PC-9 (cell line): ENCODE results near the gene MRAP2. TPM values are rescaled to one million over a fixed set of nuclear protein-coding genes. Genes with fewer than 3 reads are reported as not detected.

ENCODE experiments used
- BruUV-seq: library from RNA; stranded (reverse); fragments of 400-500 nt; replicated peaks from 2 replicates; lab custom pipeline; 2021; lab: Mats Ljungman, UMichigan
- CTCF ChIA-PET: fragments of 300-600 bp; sonication (Branson Sonifier 250); formaldehyde crosslinking; loops from one replicate; lab custom pipeline; 2022; ENCODE audit warnings: antibody characterized with exemption; lab: Charles Lee
- POLR2A ChIA-PET: fragments of 300-600 bp; sonication (Branson Sonifier 250); formaldehyde crosslinking; loops from one replicate; lab custom pipeline; 2022; ENCODE audit warnings: antibody characterized with exemption; ENCODE audit not compliant: unreplicated experiment; lab: Charles Lee
- DNase-seq, 2 experiments: peaks; one replicate each; pipeline versions ENCODE4 v3.0.0 to v3.0.0-alpha.2; 2015 to 2022; ENCODE audit warnings: mixed read lengths in 1 of 2
- H2AFZ ChIP-seq: fragments of 200-600 bp; sonication (generic); 2 replicates; pipeline ENCODE4 v1.8.1; 2017; ENCODE audit warnings: antibody characterized with exemption
- H3F3A ChIP-seq: fragments of 200-600 bp; sonication (generic); 2 replicates; pipeline ENCODE4 v1.8.1; 2017; ENCODE audit warnings: antibody characterized with exemption, mild to moderate bottlenecking, low read depth; ENCODE audit not compliant: insufficient read depth
- H3K27ac ChIP-seq: fragments of 200-600 bp; sonication (generic); 2 replicates; pipeline ENCODE4 v1.6.1; 2016; ENCODE audit warnings: mixed run types
- H3K27me3 ChIP-seq: fragments of 200-600 bp; sonication (generic); 2 replicates; pipeline ENCODE4 v1.6.1; 2016; ENCODE audit warnings: low read depth, mixed run types; ENCODE audit not compliant: insufficient read depth
- H3K36me3 ChIP-seq: fragments of 200-600 bp; sonication (generic); 2 replicates; pipeline ENCODE4 v1.6.1; 2016; ENCODE audit warnings: low read depth, mixed run types
- H3K4me1 ChIP-seq: fragments of 200-600 bp; sonication (generic); replicated peaks from 2 replicates; pipeline ENCODE4 v1.6.1; 2016; ENCODE audit warnings: mixed run types; ENCODE audit not compliant: insufficient read depth
- H3K4me2 ChIP-seq: fragments of 200-600 bp; sonication (generic); 2 replicates; pipeline ENCODE4 v1.6.1; 2017; ENCODE audit warnings: mixed run types
- H3K4me3 ChIP-seq: fragments of 200-600 bp; sonication (generic); 2 replicates; pipeline ENCODE4 v1.6.1; 2016; ENCODE audit warnings: mixed run types
- H3K79me2 ChIP-seq: fragments of 200-600 bp; sonication (generic); 2 replicates; pipeline ENCODE4 v1.6.1; 2017; ENCODE audit warnings: low read depth, mixed run types
- H3K9me2 ChIP-seq: fragments of 200-600 bp; sonication (generic); 2 replicates; pipeline ENCODE4 v1.8.1; 2017; ENCODE audit warnings: mild to moderate bottlenecking; ENCODE audit not compliant: insufficient read depth
- H3K9me3 ChIP-seq: fragments of 200-600 bp; sonication (generic); 2 replicates; pipeline ENCODE4 v1.8.1; 2016; ENCODE audit warnings: low read depth; ENCODE audit not compliant: insufficient read depth
- H4K20me1 ChIP-seq: fragments of 200-600 bp; sonication (generic); 2 replicates; pipeline ENCODE4 v1.8.1; 2017; ENCODE audit not compliant: insufficient read depth
- EZH2 ChIP-seq: fragments of 200-600 bp; sonication (generic); IDR thresholded peaks from 2 replicates; pipeline ENCODE4 v1.8.0; 2017; ENCODE audit warnings: antibody characterized with exemption, low read depth
- intact Hi-C: fragments of 100-400 bp; cut with micrococcal nuclease; formaldehyde crosslinking; loops from one replicate; pipeline ENCODE4 v1.10.0; 2022; ENCODE audit not compliant: unreplicated experiment
- total RNA-seq: library from RNA; stranded (reverse); gene quantifications from 2 replicates; pipeline ENCODE4 v1.2.3, GENCODE V29; 2021
- TF ChIP-seq, protein P1 (sequence below): fragments of 200-600 bp; sonication (generic); conservative IDR thresholded peaks from 2 replicates; pipeline ENCODE4 v1.6.1; 2017; ENCODE audit warnings: mixed run types, antibody characterized with exemption, mild to moderate bottlenecking, moderate library complexity

The MRAP2 gene
- total RNA-seq, 1 experiment from 2014 or later = not detected

- Histone ChIP-seq H3K27ac (no peak overlapping the region), H3K36me3 (no peaks in the 10 kb centered on the region), H2AFZ (no peak overlapping the region), H3K4me3 (no peak overlapping the region), H3F3A (no peaks in the 10 kb centered on the region), H3K27me3 (no peaks in the 10 kb centered on the region), H3K79me2 (no peaks in the 10 kb centered on the region), H3K9me3 (no peaks in the 10 kb centered on the region), H3K4me2 (no peak overlapping the region), H3K9me2 (no peaks in the 10 kb centered on the region), H4K20me1 (no peaks in the 10 kb centered on the region), H3K4me1 (no peaks in the 10 kb centered on the region)
- ChIA-PET POLR2A (interaction anchor here (0.7 kb wide), 1 partner anchor 14 kb away, joined by 11 read pairs; no protein-coding TSS in a partner anchor), CTCF (no interaction called here)
- no TSS peak for BruUV-seq
- intact Hi-C loops = no loop called here
- DNase-seq = no peak
- no peak for TF ChIP-seq EZH2
- TF ChIP-seq, protein P1, sequence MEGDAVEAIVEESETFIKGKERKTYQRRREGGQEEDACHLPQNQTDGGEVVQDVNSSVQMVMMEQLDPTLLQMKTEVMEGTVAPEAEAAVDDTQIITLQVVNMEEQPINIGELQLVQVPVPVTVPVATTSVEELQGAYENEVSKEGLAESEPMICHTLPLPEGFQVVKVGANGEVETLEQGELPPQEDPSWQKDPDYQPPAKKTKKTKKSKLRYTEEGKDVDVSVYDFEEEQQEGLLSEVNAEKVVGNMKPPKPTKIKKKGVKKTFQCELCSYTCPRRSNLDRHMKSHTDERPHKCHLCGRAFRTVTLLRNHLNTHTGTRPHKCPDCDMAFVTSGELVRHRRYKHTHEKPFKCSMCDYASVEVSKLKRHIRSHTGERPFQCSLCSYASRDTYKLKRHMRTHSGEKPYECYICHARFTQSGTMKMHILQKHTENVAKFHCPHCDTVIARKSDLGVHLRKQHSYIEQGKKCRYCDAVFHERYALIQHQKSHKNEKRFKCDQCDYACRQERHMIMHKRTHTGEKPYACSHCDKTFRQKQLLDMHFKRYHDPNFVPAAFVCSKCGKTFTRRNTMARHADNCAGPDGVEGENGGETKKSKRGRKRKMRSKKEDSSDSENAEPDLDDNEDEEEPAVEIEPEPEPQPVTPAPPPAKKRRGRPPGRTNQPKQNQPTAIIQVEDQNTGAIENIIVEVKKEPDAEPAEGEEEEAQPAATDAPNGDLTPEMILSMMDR = no peak
Measured at GRCh38 chr6:83985715-83986114, 47.9 kb upstream of the MRAP2 start.

DNA sequence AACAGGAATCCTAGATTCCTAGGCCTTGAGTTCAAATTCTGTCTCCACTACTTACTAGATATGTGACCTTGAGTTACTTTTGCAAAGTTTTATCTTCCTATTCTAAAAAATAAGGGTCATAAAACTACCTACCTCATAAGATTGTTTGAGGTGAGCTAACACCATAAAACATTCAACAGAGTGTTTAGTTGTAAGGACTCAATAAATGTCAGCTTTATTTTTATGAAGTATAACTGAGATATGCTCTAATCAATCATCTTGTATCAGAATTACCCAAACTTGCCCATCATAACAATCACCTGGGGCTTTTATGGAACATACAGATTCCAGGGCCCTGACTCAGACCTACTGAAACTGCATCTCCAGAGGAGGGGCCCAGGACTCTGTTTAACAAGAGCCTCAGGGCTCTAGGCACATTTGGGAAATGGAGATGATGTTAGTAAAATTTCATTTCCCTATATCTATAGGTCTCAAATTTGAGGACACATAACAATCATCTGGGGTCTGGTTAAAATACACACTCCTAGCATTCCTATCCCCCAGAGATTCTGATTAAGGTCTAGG is 35.5 kb upstream of the MRAP2 start:
- no peak overlapping the region for H3K27ac ChIP-seq
- no TSS peak for BruUV-seq

DNA sequence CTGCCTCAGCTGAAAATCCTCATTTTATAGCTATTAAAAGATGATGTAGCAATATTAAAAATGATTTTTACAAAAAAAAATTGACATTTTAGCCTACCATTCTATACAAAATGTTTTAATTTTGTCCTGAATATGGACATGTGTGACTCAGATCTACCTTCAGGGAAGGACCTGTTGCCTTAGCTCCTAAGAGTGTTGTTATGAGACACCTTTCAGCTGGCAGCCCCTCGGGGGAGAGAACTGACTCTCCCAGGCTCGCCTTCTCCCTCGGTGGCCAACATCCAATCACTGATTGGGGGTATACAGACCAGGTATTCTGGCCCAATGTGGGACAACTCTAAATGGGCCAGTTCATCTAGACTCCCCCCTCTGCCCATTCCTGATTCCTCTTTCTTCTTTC is 32.5 kb upstream of the MRAP2 start:
- Histone ChIP-seq H3K9me3 (no peaks in the 10 kb centered on the region), H3K4me1 (no peaks in the 10 kb centered on the region), H3K4me2 (no peak overlapping the region), H3K36me3 (no peaks in the 10 kb centered on the region), H3K9me2 (no peaks in the 10 kb centered on the region), H3F3A (no peaks in the 10 kb centered on the region), H3K79me2 (no peaks in the 10 kb centered on the region), H2AFZ (no peak overlapping the region), H3K4me3 (no peak overlapping the region), H4K20me1 (no peaks in the 10 kb centered on the region), H3K27me3 (no peaks in the 10 kb centered on the region), H3K27ac (no peak overlapping the region)
- POLR2A ChIA-PET = no interaction called here
- CTCF ChIA-PET = no interaction called here
- intact Hi-C loops = no loop called here
- DNase-seq = no peak
- no TSS peak for BruUV-seq
- TF ChIP-seq EZH2 = no peak
- TF ChIP-seq, protein P1 = no peak

More for the DNA sequence above, 35.5 kb upstream of the MRAP2 start:
- Histone ChIP-seq H3K4me1 (no peaks in the 10 kb centered on the region), H3F3A (no peaks in the 10 kb centered on the region), H3K27me3 (no peaks in the 10 kb centered on the region), H3K9me2 (no peaks in the 10 kb centered on the region), H3K36me3 (no peaks in the 10 kb centered on the region), H2AFZ (no peak overlapping the region), H3K4me2 (no peak overlapping the region), H3K9me3 (no peaks in the 10 kb centered on the region), H3K4me3 (no peak overlapping the region), H4K20me1 (no peaks in the 10 kb centered on the region), H3K79me2 (no peaks in the 10 kb centered on the region)
- ChIA-PET CTCF (no interaction called here), POLR2A (no interaction called here)
- intact Hi-C loops = no loop called here
- TF ChIP-seq EZH2 = no peak
- TF ChIP-seq, protein P1 = no peak
- DNase-seq = no peak
